GM21390 (cell line): ENCODE results near the gene IRF2BPL.
"Not testable (repeated sequence)": the region's sequence is repeated elsewhere in the genome, so short reads cannot be mapped to it uniquely, and the experiment has no call there.

ENCODE experiments used
- ATAC-seq: cut with Tn5 transposase; IDR thresholded peaks from one replicate; pipeline ENCODE4 v1.9.1; 2021; ENCODE audit not compliant: unreplicated experiment

IRF2BPL gene

DNA sequence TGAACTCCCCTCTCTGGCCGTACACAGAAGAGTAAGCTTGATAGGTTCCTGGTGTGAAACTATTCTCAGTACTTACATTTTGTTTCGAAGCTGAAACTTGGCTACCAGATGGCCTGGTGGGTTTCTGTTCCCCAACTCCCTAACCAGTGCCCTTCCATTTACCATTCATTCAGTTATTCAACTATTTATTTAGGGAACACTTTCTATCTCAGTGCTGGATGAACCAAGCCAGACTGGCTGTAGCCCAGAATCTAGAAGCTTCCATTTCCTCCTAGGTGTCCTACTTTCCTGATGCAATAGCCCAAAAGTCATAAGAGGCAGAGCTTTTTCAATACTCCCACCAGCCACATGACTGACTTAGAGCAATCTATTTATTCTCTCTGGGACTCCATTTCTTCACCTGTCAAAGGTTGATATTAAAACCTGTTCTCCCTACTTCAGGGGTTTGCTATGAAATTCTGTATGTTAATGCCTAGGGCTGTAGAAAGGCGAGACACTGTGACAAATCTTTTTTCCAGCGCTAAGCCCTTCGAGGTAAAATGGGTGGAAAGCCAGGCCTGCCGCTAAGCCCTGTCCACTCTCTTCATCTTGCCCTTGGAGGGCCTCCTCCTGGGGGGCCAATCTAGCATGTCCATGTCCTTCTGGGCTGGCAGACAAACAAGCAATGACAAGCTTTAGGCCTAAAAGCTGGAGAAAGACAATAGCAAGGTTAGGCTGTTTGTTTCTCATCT is 8.1 kb upstream of the IRF2BPL start:
- ATAC-seq, result peak; percentile 21

DNA sequence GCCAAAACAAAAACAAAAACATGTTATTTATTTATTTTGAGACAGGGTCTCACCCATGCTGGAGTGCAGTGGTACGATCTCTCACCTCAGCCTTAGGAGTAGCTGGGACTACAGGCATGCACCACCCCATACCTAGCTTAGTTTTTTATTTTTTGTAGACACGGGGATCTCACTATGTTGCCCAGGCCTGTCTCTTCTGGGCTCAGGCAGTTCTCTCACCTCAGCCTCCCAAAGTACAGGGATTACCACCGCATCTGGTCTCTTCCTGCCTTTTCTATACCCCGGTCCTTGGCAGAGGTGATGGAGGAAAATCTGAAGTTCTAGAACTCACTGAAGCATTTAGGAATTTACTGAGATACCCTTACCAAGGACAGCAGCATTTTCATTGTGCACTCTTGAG is 6.8 kb upstream of the IRF2BPL start:
- no peak for ATAC-seq

DNA sequence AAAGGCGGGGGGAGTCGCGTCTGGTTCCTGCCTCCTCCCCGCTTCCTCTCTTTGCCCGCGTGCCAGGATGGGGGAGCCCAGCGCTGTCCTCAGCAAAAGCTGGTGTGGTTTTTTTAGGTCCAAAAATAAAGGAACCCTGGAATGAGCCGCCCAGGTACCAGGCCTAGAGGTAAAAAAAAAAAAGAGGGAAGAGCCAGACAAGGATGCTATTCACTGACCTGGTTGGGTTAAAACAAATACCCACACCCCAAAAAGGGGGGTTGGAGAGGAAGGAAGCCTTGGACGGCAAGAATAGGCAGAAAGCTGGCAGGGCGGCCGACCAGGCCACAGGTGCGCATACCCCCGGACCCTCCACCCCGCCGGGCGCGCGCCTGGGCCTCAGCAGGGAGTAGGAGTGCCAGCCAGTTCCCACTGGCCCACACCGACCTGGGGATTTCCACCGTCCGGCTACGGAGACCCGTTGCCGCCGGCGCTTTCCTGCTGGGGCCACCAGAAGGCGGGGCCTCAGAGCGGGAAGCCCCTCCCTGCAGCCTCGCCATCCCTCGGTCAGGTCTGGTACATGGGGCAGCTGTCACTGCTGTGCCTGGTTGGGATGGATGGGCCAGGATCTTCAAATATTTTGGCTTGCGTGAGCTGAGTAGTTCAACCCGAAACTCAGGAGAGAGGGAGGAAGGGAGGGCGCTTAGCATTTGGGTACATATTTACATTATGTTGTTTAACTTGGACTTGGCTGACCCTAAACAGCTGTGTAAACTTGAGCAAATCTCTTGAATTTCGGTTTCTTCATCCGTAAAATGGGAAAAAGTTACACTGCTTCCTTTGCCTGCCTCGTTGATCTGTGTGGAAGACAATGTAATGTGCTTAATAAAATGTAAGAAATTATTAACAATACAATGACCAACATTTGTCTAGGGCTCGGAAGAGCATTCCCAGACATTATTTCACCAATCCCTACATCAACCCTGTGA is 5.4 kb upstream of the IRF2BPL start:
- ATAC-seq, result peak; percentile 73

DNA sequence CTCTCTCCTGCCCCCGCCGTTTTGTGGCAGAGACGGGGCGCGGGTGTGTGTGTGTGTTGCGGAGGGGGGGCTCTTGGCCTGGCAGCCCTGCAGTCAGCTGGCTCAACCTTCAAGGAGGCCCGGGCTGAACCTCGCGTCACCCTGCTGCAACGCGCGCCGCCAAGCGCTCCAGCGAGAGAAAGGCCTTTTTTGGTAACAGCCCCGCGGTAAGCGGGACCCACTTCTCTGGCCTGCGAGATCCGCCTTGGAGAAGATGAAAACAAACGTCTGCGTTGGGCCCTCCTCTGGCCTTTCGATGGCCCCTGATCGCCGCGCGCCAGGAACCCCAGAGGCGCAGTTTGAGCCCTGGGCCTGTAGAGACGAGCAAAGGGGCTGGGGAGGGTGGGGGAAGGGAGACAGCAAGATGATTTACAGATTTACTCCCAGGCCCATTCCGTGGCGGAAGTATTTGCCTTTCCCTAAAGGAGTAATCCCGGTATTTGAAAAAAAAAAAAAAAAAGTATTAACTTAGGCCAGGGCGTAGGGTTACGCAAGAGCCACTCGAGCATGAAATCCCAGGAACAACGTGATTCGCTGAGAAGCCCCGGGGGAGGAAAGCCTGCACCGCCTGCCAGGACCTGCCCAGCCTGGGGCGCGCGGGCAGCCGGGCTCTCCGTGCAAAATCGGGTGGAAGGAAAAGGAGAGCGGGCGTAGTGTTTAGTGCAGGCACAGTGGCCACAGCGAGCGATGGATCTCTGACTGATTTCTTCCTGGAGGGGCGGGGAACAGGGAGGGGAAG is 4.5 kb upstream of the IRF2BPL start:
- peak; percentile 13 for ATAC-seq

DNA sequence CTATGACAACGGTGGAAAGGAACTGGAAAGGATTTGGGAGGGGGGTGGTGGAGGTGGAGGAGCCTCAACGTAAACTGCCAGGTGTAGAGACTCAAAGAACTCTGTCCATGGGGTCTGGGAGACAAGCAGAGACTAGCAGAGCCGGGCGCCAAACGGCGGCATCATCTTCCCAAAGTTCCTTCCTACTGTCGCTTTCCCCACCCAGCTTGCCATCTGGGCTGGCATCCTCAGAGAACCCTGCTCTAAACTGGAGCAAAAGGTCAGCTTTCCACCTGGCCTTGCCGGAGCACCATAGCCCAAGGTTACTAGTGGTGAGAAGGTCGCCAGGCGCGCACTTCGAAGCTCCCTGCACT is 4.0 kb upstream of the IRF2BPL start:
- ATAC-seq, result no peak

DNA sequence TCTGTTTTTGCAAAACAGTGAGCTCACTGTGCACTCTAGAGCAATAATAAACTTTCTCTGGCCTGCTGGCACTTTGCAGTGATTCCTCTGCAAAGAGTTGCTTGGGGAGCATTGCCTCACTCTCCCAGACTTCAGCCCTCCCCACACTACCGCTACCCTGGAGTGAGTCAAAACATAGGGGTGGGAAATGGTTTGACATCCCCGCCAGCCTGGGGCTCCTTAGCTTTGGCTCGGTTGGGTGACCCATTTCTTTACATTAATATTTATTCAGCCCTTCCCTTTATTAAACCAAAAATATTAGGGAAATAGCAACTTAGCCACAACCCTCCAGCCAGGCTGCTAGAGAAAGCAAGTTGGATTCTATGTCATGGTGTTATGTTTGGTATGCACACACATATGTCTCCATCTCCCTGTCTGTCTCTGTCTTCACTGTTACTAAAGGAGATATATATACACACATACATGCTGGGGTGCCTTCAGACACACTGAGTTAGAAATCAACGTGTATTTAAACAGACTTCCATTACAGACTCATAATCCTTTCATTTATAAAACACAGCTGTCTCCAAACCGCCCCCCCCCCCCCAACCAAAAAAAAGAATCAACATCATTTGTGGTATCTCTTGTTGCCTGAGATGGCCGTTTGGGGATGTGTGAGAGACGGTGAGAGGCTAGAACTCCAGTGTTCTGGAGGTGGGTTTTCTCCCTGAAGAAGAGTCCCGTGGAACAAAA is 3.4 kb upstream of the IRF2BPL start:
- no peak for ATAC-seq

DNA sequence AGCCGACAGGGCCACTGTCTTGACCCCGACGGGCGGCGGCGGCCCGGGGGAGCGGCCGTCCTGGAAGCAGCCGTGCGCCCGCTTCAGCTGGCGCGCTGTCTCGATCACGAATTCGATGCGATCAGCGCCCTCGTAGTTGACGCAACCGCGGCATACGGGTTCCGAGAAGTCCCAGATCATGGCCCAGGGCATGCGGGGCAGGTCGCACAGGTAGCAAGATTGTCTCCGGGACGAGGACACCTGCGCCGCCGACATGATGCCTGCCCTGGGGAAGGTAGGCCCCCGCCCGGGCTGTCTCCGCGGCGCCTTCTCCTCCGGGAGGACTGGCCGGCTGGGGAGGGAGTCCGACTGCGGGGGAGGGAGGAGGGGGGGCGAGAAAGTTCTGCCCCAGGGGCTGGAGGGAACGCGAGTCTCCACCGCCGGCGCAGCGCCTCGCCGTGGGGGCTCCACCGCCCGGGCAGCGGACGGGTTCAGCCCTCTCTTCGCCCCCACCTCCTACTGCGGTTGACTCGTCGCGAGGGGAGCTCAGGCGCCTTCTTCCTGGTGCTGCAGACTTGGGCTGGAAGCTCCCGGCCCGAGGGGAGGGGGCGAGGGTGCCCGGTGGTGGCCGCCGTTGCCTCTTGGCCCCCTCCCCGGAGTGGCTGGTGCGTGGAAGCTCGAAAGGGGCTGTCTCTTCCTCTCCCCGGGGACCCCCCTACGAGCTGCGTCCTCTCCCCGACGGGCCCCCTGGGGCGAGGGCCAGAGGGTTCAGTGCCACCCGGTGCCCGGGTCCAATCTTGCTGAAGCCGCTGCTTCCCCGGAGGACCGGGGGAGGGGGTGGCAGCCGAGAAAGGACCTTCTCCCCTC is 747 bp downstream of the IRF2BPL start:
- peak; percentile 27 for ATAC-seq

DNA sequence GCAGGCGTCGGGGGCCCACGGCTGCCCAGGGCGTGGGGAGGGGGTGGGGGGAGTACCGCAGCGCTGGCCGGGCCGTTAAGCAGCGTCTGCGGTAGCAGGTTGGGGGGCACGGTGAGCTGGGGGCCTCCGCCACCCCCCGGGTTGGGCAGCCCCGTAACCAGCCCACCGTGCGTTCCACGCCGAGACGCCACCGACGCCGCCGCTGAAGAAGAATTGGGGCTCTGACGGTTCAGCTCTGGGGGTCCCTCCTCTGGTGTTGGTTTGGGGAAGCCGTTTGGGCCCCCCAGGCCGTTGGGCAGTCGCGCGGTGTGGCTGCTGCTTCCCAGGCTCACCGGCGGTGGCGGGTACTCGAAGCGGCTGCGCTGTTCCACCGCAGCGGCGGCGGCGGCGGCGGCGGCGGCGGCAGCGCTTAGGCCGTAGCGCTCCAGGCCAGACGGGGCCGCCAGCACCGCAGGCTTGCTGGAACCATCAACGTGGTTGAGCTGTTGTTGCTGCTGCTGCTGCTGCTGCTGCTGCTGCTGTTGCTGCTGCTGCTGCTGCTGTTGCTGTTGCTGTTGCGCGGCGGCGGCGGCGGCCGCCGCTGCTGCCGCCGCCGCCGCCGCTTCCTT is 1.5 kb downstream of the IRF2BPL start:
- no peak for ATAC-seq

DNA sequence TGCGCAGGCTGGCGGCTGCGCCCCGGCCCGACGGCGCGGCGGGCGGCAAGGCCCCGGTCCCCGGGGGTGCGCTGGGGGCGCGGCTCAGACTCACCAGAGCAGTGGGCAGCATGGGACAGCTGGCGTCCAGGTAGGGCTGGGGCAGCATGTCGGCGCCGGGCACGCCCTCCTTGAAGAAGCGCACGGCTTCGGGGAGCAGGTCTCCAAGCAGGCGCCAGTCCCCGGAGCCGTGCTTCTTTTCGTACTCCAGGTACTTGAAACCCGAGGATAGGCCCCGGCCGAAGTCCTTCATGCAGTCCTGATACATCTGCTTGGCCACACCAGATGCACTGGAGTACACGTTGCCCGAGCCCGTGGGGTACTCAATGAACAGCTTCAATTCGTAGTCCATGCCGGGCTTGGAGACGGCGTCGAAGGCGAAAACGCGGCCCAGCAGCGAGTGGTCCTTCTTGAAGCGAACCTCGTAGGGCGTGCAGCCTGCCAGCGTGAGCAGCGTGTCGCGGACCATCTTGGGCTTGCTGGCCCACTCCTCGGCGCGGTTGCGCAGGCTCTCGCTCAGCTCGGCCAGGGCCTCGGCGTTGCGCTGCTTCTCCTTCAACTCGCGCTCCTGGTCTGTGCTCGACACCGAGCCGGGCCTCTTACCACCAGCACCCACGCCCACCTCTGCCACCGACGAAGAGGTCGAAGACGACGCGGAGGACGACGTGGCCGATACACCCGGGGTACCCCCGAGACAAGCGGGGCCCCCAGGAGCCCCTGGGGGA is 2.2 kb downstream of the IRF2BPL start:
- no peak for ATAC-seq

DNA sequence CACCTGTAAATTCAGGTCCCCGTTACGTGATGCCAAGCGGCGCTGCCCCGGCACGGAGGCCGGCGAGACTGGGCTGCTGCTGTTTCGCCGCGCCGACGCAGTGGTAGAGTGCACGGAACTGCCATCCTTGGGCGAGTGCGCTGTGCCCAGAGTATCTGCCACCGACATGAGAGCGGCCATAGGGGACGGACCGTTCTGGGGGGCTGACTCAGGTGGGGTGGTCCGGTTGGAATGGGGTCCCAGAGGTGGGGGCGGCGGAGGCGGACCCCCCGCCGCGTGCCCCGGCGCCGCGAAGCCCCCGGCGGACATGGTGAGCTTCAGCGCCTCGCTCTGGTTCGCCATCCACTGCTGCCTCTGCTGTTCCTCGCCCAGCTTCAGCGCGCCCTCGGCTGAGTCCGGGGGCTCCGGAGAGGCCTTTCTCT is 2.8 kb downstream of the IRF2BPL start:
- no peak for ATAC-seq

DNA sequence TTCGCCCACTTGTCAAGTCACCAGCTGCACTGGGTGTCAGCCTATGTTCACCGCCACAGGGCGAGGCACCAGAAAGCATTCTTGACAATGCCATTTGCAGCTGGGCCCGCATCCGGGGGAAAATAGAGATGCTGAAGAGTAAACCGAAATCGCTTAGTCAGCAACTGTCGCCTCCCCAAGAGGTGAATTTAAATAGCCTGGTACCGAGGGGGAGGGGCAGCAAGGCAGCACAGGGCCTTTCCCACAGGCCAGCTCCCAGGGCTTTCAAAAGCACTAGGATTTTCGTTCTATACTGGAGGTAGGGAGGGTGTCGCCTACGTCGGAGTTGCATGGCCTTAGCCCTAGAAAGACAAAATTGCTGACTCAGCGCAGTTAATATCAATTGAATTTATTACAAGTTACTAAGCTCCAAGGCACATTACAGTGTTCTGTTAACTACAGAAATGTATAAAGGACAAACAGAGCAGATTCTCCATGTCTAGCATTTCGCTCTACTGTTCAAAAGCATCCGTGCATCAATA is 4.3 kb downstream of the IRF2BPL start:
- no peak for ATAC-seq

DNA sequence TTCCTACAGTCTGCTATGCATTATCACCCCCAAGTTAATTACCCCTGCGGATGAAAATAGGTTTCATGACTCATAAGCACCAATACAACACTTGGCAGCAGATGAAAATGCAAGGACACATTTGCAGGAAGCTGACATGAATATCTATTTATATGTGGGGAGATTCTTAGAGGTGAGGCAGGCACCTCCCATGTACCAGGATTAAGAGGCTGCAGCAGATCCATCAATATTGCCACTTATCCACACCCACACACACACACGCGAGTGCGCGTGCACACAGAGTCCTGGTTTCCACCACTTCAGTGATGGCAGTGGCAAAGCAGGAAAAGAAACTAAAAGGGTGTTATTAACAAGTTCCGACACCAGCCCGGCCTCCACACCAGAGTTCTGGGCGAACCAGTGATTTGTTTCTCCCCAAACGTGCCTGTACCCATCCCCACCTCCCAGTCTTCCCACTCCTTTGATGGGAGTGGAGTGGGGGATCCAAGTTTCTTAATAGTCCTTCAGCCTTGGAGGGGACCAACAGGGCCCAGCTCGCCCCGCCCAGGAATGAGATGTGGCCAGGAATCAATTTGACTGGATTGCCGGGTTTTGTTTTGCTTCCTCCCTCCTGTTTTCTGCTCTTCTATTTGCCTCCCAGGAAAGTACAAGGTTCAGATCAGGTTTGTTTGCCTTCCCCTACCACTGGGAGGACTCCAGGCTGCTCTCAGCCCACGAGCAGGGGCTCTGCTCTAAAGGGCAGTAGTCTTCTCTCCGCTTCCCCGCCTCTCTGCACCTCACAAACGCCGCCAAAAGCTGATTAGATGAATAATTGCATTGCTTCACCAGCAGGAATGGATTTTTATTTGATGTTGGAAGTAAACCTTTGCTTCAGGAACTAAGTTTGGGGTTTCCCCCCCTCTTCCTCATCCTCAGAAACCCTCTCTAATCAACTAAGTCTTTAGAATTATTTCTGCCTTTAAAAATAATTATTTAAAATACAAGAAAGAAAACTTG is 5.2 kb downstream of the IRF2BPL start:
- ATAC-seq, result no peak

DNA sequence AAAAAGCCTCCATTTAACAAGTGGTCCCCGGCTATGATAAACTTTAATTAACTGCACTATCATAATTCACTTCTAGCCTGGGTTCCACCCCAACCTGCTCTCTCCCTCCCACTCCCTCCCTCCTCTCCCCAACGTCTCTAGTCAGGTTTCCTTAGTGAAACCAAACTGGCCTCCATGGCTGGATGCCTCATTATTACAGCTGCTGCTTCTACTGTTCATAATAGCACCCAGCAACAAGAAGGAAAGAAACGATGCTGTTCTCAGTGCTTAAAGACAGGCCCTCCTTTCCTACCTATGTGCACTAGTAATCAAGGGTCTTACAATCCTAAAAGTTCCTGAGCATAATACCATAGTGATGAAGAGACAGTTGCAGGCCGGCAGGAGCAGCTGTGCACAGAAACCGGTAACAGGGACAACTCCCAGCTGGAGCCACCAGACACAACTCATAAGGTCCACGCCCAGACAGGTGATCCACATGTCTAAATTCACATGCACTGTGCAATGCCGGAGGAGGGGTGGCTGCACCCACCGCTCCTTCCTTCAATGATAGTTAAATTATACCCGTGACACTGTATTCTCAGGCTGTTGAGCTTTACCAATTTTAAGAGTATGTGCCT is 6.2 kb downstream of the IRF2BPL start:
- peak; percentile 66 for ATAC-seq

DNA sequence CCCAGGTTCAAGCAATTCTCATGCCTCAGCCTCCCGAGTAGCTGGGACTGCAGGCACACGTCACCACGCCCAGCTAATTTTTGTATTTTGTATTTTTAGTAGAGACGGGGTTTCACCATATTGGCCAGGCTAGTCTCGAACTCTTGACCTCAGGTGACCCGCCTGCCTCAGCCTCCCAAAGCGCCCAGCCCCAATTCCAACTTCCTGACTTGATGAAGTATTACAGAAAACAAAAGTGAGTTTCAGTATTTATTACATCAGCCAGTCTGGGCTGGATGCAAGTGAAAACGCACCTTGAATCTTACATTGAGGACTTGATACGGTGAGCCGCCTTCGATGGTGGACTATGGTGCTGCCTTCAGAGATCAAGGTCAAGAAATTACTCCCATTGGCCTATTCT is 7.1 kb downstream of the IRF2BPL start:
- ATAC-seq, result not testable (repeated sequence)

DNA sequence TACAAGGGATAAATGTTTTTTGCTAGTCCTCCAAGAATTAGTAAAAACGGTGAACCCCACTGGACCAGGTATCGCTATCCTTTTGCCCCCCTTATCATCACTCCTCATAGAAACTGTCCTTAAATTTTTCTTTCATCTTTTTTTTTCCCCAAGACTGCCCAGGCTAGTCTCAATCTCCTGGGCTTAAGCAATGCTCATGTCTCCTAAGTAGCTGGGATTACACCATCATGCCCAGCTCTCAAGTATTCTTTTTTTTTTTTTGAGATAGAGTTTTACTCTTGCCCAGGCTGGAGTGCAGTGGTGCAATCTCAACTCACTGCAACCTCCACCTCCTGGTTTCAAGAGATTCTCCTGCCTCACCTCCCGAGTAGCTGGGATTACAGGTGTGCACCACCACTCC is 9.7 kb downstream of the IRF2BPL start:
- ATAC-seq, result no peak

DNA sequence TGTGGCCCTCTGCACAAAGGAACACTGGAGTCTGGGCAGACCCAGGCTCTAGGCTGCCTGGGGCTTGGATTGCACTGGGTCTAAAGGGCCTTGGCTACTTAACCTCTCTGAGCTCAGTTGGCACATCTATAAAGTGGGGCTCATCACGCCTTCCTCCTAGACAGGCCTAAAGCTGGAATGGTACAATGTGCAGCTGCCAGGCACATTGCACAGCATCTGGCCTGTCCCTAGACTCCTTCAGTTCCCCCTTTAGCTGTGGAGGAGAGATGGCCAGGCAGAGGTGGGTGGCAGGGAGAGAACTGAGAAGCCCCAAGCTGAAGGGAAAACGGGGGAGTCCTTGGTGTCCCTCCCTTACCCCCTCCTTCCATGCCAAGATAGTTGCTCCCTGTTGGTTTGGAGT is 10.8 kb downstream of the IRF2BPL start:
- no peak for ATAC-seq

DNA sequence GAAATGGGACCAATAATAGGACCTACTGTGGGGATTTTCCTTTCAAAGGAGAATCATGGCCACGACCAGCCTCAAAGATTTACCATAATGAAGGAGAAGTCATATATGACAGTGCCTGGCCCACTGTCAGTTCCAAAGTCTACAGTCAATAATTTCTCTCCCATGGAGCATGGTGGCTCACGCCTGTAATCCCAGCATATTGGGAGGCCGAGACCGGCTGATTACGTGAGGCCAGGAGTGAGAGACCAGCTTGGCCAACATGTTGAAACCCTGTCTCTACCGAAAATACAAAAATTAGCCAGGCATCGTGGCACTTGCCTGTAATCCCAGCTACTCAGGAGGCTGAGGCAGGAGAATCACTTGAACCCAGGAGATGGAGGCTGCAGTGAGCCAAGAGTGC is 13.8 kb downstream of the IRF2BPL start:
- ATAC-seq, result no peak
